DOHH2 (cell line): ENCODE measurements around the gene CFAP97.
A peak's percentile ranks its signal among the peaks of the same experiment; 100 is the strongest.

Source experiments
- H3F3A ChIP-seq: fragments of 200-600 bp; sonication (generic), shearing (Covaris generic); 2 replicates; pipeline ENCODE4 v1.6.0; 2016; ENCODE audit warnings: antibody characterized with exemption, mild to moderate bottlenecking; ENCODE audit not compliant: control insufficient read depth, insufficient read depth
- H3K27ac ChIP-seq: fragments of 200-600 bp; sonication (generic); 2 replicates; pipeline ENCODE4 v1.5.1; 2014; ENCODE audit warnings: low read depth, mild to moderate bottlenecking, low read length, moderate library complexity
- H3K27me3 ChIP-seq: fragments of 200-600 bp; sonication (generic); 2 replicates; pipeline ENCODE4 v1.6.1; 2014; ENCODE audit warnings: mild to moderate bottlenecking, low read length, mixed read lengths; ENCODE audit not compliant: control insufficient read depth
- H3K36me3 ChIP-seq: fragments of 200-600 bp; sonication (generic); 2 replicates; pipeline ENCODE4 v1.6.1; 2014; ENCODE audit warnings: mild to moderate bottlenecking, low read length, moderate library complexity, mixed read lengths; ENCODE audit not compliant: control insufficient read depth
- H3K4me1 ChIP-seq: fragments of 200-600 bp; sonication (generic); 2 replicates; pipeline ENCODE4 v1.6.1; 2014; ENCODE audit warnings: mild to moderate bottlenecking, low read length, mixed read lengths; ENCODE audit not compliant: control insufficient read depth
- H3K4me2 ChIP-seq: fragments of 200-600 bp; sonication (generic); 2 replicates; pipeline ENCODE4 v1.6.0; 2014; ENCODE audit warnings: mild to moderate bottlenecking, low read length, moderate library complexity
- H3K4me3 ChIP-seq: fragments of 200-600 bp; sonication (generic); 2 replicates; pipeline ENCODE4 v1.5.1; 2014; ENCODE audit warnings: mild to moderate bottlenecking, low read length, mixed read lengths
- H3K79me2 ChIP-seq: fragments of 200-600 bp; sonication (generic); 2 replicates; pipeline ENCODE4 v1.6.1; 2014; ENCODE audit warnings: mild to moderate bottlenecking, low read length, mixed read lengths; ENCODE audit not compliant: control insufficient read depth
- H3K9me2 ChIP-seq: fragments of 200-600 bp; sonication (generic); replicated peaks from 2 replicates; pipeline ENCODE4 v1.6.1; 2014; ENCODE audit warnings: mild to moderate bottlenecking, low read length, mixed read lengths; ENCODE audit not compliant: control insufficient read depth
- H3K9me3 ChIP-seq: fragments of 200-600 bp; sonication (generic); 2 replicates; pipeline ENCODE4 v1.6.1; 2014; ENCODE audit warnings: antibody characterized with exemption, low read length, mixed read lengths; ENCODE audit not compliant: control insufficient read depth, insufficient read depth
- H4K20me1 ChIP-seq: fragments of 200-600 bp; sonication (generic); 2 replicates; pipeline ENCODE4 v1.6.0; 2014; ENCODE audit warnings: low read depth, mild to moderate bottlenecking, antibody characterized with exemption, low read length, moderate library complexity; ENCODE audit not compliant: control insufficient read depth, insufficient read depth
- CTCF ChIP-seq: fragments of 200-600 bp; sonication (generic); IDR thresholded peaks from one replicate; pipeline ENCODE4 v1.5.1; 2014; ENCODE audit warnings: antibody characterized with exemption, mild to moderate bottlenecking, low read depth, low read length; ENCODE audit not compliant: poor library complexity, severe bottlenecking
- EZH2phosphoT487 ChIP-seq: fragments of 200-600 bp; sonication (generic); IDR thresholded peaks from 2 replicates; pipeline ENCODE4 v1.6.1; 2017; ENCODE audit warnings: borderline replicate concordance, mild to moderate bottlenecking, antibody characterized with exemption, low read length, moderate library complexity, mixed read lengths

The CFAP97 gene

GRCh38 chr4:185137233-185137925, 66.4 kb downstream of the CFAP97 start:
- Histone ChIP-seq H3K4me3 (no peak overlapping the region), H3K79me2 (no peaks in the 10 kb centered on the region), H3K4me1 (peaks cover 3% of the 10 kb centered on the region), H4K20me1 (no peaks in the 10 kb centered on the region), H3F3A (no peaks in the 10 kb centered on the region; the same call in 1 of the 2 replicates), H3K36me3 (no peaks in the 10 kb centered on the region), H3K9me3 (no peaks in the 10 kb centered on the region), H3K4me2 (no peak overlapping the region), H3K27ac (no peak overlapping the region), H3K27me3 (no peaks in the 10 kb centered on the region), H3K9me2 (no peaks in the 10 kb centered on the region)
- TF ChIP-seq CTCF, result no peak
- no peak for TF ChIP-seq EZH2phosphoT487

- H3K4me1 ChIP-seq, result no peaks in the 10 kb centered on the region
- no peaks in the 10 kb centered on the region for H3K9me2 ChIP-seq
- no peaks in the 10 kb centered on the region for H4K20me1 ChIP-seq
- no peaks in the 10 kb centered on the region for H3K9me3 ChIP-seq
- no peaks in the 10 kb centered on the region for H3K36me3 ChIP-seq
- H3K27me3 ChIP-seq, result no peaks in the 10 kb centered on the region
- no peak overlapping the region for H3K4me2 ChIP-seq
- no peaks in the 10 kb centered on the region for H3F3A ChIP-seq
- TF ChIP-seq CTCF (peak; percentile 83), EZH2phosphoT487 (no peak)
- H3K79me2 ChIP-seq, result no peaks in the 10 kb centered on the region
- H3K4me3 ChIP-seq, result no peak overlapping the region
- no peak overlapping the region for H3K27ac ChIP-seq
Measured at GRCh38 chr4:185134307-185134869, 69.4 kb downstream of the CFAP97 start.

- no peaks in the 10 kb centered on the region for H4K20me1 ChIP-seq
- TF ChIP-seq CTCF, result no peak
- TF ChIP-seq EZH2phosphoT487, result no peak
- H3K36me3 ChIP-seq, result no peaks in the 10 kb centered on the region
- H3K27me3 ChIP-seq, result peaks cover 12% of the 10 kb centered on the region
- no peaks in the 10 kb centered on the region for H3K79me2 ChIP-seq
- H3K9me2 ChIP-seq, result no peaks in the 10 kb centered on the region
- H3K4me1 ChIP-seq, result no peaks in the 10 kb centered on the region
- H3K9me3 ChIP-seq, result no peaks in the 10 kb centered on the region
- H3K4me3 ChIP-seq, result peak overlapping the region; percentile 27; the same call in 1 of the 2 replicates
- peak overlapping the region; percentile 42; the same call in 1 of the 2 replicates for H3K4me2 ChIP-seq
- H3K27ac ChIP-seq, result no peak overlapping the region
- H3F3A ChIP-seq, result no peaks in the 10 kb centered on the region
Measured at GRCh38 chr4:185128272-185129119, 75.3 kb downstream of the CFAP97 start.
